ENCODE data around the gene USP21.

The USP21 gene

GRCh38 chr1:161117759-161118581, 41.3 kb upstream of the USP21 start, which contains the start of the genes NIT1 and PFDN2:
Gene NIT1 (plus strand): TSS chr1:161118105. CDS start chr1:161118177, 72 bp downstream.
Gene PFDN2 (minus strand): TSS chr1:161118037. CDS start chr1:161118026, 11 bp downstream.
- peak; percentile 93 for DNase-seq (ENCODE audit: extremely low spot score)
- CTCF ChIA-PET, result interaction anchor here (0.6 to 3.8 kb wide), 12 partner anchors 10 to 93 kb away, joined by 3 to 20 read pairs (median 3); partner anchors contain the start of genes KLHDC9, PPOX and TSTD1
- POLR2A ChIA-PET, result interaction anchor here (0.8 kb wide), 1 partner anchor 48 kb away, joined by 3 read pairs; the partner anchor contains the start of gene ARHGAP30
- TF ChIP-seq CTCF (IDR thresholded peaks at IDR 0.05; ENCODE audit: control extremely low read depth, extremely low read depth, low read depth, missing control alignments), result peak; percentile 0

GRCh38 chr1:161119092-161119903, 40.0 kb upstream of the USP21 start:
- POLR2A ChIA-PET, result no interaction called here
- peak; percentile 75 for DNase-seq (ENCODE audit: extremely low spot score)
- CTCF ChIA-PET, result interaction anchor here (1.2 kb wide), 1 partner anchor 9 kb away, joined by 4 read pairs; no protein-coding TSS in a partner anchor
- peak; percentile 34 for TF ChIP-seq CTCF (IDR thresholded peaks at IDR 0.05; ENCODE audit: control extremely low read depth, extremely low read depth, low read depth, missing control alignments)

GRCh38 chr1:161121042-161121650, 38.2 kb upstream of the USP21 start:
- ChIA-PET POLR2A (interaction anchor here (0.6 to 1.3 kb wide), 5 partner anchors 9 to 54 kb away, joined by 4 to 14 read pairs (median 7); partner anchors contain the start of gene DEDD), CTCF (interaction anchor here (0.9 to 1.8 kb wide), 7 partner anchors 11 to 56 kb away, joined by 3 to 9 read pairs (median 4); partner anchors contain the start of genes ARHGAP30 and DEDD)
- DNase-seq (ENCODE audit: extremely low spot score), result no peak
- TF ChIP-seq CTCF (IDR thresholded peaks at IDR 0.05; ENCODE audit: control extremely low read depth, extremely low read depth, low read depth, missing control alignments), result no peak

DNA sequence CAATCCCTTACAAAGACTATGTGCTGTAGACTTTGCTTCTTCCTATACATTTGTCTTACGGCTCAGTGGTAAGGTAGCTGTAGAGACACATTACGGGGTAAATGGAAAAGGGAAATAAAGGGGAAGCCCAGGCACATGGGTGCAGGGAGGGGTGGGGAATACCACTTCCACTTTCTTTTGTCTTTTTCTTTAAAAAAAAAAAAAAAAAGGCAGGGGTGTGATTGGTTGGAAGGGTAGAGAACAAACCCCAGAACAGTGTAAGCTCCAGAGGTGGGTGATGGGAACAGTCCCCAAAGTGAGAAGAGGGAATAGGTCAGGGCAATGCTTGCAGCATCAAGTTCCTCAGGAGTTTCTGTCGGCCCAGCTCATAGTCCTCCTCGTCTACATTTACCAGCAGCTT, 37.5 kb upstream of the USP21 start:
- CTCF ChIA-PET, result interaction anchor here (0.9 to 1.8 kb wide), 9 partner anchors 10 to 124 kb away, joined by 3 to 9 read pairs (median 4); partner anchors contain the start of genes ARHGAP30 and DEDD

DNA sequence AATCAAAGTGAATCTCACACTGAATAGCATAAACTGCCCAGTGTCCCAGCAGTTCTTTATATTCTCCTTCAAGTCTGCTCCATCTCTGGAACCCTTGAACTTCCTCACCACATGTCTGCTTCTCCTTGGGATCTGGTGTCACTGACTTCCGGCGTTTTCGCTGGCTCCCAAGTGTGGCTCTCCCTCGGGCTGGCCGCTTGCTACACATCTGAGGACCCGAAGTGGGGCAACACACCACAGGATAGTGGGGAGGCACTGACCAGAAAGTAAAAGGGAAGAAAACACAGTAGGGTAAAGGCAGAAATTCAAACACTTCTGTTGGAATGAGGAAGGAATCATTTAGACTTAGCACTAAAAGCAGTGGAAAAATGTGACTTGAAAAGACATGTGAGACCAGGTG, 36.3 kb upstream of the USP21 start:
- DNase-seq (ENCODE audit: extremely low spot score), result no peak
- ChIA-PET CTCF (interaction anchor here (1.4 to 1.5 kb wide), 2 partner anchors 15 to 52 kb away, joined by 5 read pairs; no protein-coding TSS in a partner anchor), POLR2A (no interaction called here)
- TF ChIP-seq CTCF (IDR thresholded peaks at IDR 0.05; ENCODE audit: control extremely low read depth, extremely low read depth, low read depth, missing control alignments), result no peak

More for the DNA sequence above, 37.5 kb upstream of the USP21 start:
- no peak for TF ChIP-seq CTCF (IDR thresholded peaks at IDR 0.05; ENCODE audit: control extremely low read depth, extremely low read depth, low read depth, missing control alignments)
- no peak for DNase-seq (ENCODE audit: extremely low spot score)
- POLR2A ChIA-PET, result interaction anchor here (0.6 to 1.3 kb wide), 5 partner anchors 10 to 54 kb away, joined by 4 to 14 read pairs (median 7); partner anchors contain the start of gene DEDD
